Activated naive CD8-positive, alpha-beta T cell treated with anti-CD3 and anti-CD28 coated beads for 36 hours (primary cell): ENCODE measurements around the gene SLC9C1. TPM values are rescaled to one million over a fixed set of nuclear protein-coding genes. Genes with fewer than 3 reads are reported as not detected.

Source experiments
- DNase-seq: peaks from one replicate; pipeline ENCODE4 v3.0.0; 2021
- H3K27ac Mint-ChIP-seq: one replicate; pipeline ENCODE4 v1.8.0; 2022; ENCODE audit warnings: mild to moderate bottlenecking, moderate library complexity, mixed read lengths
- H3K27me3 Mint-ChIP-seq: one replicate; pipeline ENCODE4 v1.8.0; 2022; ENCODE audit warnings: mild to moderate bottlenecking, mixed read lengths
- H3K36me3 Mint-ChIP-seq: one replicate; pipeline ENCODE4 v1.8.0; 2021; ENCODE audit warnings: mild to moderate bottlenecking, mixed read lengths
- H3K4me1 Mint-ChIP-seq: one replicate; pipeline ENCODE4 v1.8.0; 2021; ENCODE audit warnings: mixed read lengths
- H3K4me3 Mint-ChIP-seq: one replicate; pipeline ENCODE4 v1.8.0; 2022; ENCODE audit warnings: mild to moderate bottlenecking, moderate library complexity, mixed read lengths
- H3K9me3 Mint-ChIP-seq: one replicate; pipeline ENCODE4 v1.8.0; 2022; ENCODE audit warnings: mixed read lengths
- total RNA-seq, 2 experiments: library from RNA; stranded (reverse); gene quantifications; one replicate each; pipeline ENCODE4 v1.2.3, GENCODE V29; 2021

SLC9C1 gene
- not detected for total RNA-seq

GRCh38 chr3:112293368-112294321 lies at the start of gene SLC9C1:
TSS of gene SLC9C1 (minus strand) at chr3:112294216. CDS start at chr3:112286791, 7,425 bp downstream.
- H3K27me3 Mint-ChIP-seq: no peaks in the 10 kb centered on the region
- H3K4me1 Mint-ChIP-seq: peaks cover 31% of the 10 kb centered on the region
- DNase-seq: no peak
- peak within 1 kb of the TSS; percentile 73 for H3K4me3 Mint-ChIP-seq
- peak within 1 kb of the TSS; percentile 77 for H3K27ac Mint-ChIP-seq
- no peaks in the 10 kb centered on the region for H3K36me3 Mint-ChIP-seq
- no peaks in the 10 kb centered on the region for H3K9me3 Mint-ChIP-seq

DNA sequence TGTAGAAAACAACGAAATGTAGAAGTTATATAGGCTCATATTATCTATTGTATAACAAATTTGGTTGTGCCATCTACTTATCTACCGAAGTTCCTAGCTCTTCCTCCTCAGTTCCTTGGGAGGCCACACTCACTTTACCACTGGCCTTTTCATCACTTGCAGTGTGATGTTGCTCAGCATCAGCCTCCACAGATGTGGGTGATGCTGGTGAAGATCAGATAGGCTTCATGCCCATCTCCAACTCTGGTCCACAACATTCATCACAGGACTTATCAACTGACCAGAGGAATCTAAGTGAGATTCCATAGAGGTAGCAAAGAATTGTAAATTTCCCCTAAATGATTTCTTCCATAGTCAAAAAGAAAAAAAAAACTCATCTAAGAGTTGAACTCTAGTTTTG lies 47.4 kb upstream of the SLC9C1 start:
- H3K4me1 Mint-ChIP-seq: peaks cover 53% of the 10 kb centered on the region
- peaks cover 78% of the 10 kb centered on the region for H3K36me3 Mint-ChIP-seq
- no peak overlapping the region for H3K4me3 Mint-ChIP-seq
- H3K27me3 Mint-ChIP-seq: no peaks in the 10 kb centered on the region
- H3K9me3 Mint-ChIP-seq: peaks cover 4% of the 10 kb centered on the region
- DNase-seq: no peak
- peak overlapping the region; percentile 40 for H3K27ac Mint-ChIP-seq

- Mint-ChIP-seq H3K36me3 (peaks cover 79% of the 10 kb centered on the region), H3K4me3 (no peak overlapping the region), H3K4me1 (peaks cover 61% of the 10 kb centered on the region), H3K9me3 (peaks cover 4% of the 10 kb centered on the region), H3K27me3 (no peaks in the 10 kb centered on the region), H3K27ac (peak overlapping the region; percentile 45)
- no peak for DNase-seq
Observed at GRCh38 chr3:112339609-112340008, 45.6 kb upstream of the SLC9C1 start.

DNA sequence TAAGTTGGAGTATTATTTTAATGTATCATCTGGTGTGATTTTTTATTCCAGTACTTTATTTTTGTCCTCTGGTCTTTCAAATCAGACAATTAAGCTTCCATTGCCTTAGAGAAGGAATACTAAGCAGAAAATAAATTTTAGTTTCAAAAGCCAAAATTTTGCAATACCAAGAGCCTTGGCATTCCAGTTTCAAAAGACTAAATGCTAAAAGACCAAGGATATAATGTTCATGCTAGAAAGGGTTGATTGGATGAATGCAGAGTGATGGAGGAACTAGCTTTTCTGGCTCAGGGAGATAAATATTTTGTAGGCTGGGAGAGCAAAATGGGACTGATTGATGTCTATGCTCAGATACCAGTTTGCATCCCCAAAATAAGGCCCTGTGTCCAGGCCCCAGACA lies 45.1 kb upstream of the SLC9C1 start:
- Mint-ChIP-seq H3K4me3 (no peak overlapping the region), H3K27me3 (no peaks in the 10 kb centered on the region), H3K4me1 (peaks cover 63% of the 10 kb centered on the region), H3K36me3 (peaks cover 74% of the 10 kb centered on the region), H3K9me3 (peaks cover 4% of the 10 kb centered on the region), H3K27ac (peak overlapping the region; percentile 45)
- DNase-seq: no peak

- Mint-ChIP-seq H3K27me3 (no peaks in the 10 kb centered on the region), H3K9me3 (peaks cover 2% of the 10 kb centered on the region), H3K27ac (peak overlapping the region; percentile 47), H3K4me3 (peak overlapping the region; percentile 15), H3K36me3 (peaks cover 73% of the 10 kb centered on the region), H3K4me1 (peaks cover 63% of the 10 kb centered on the region)
- DNase-seq: no peak
Observed at GRCh38 chr3:112338727-112339056, 44.7 kb upstream of the SLC9C1 start.

DNA sequence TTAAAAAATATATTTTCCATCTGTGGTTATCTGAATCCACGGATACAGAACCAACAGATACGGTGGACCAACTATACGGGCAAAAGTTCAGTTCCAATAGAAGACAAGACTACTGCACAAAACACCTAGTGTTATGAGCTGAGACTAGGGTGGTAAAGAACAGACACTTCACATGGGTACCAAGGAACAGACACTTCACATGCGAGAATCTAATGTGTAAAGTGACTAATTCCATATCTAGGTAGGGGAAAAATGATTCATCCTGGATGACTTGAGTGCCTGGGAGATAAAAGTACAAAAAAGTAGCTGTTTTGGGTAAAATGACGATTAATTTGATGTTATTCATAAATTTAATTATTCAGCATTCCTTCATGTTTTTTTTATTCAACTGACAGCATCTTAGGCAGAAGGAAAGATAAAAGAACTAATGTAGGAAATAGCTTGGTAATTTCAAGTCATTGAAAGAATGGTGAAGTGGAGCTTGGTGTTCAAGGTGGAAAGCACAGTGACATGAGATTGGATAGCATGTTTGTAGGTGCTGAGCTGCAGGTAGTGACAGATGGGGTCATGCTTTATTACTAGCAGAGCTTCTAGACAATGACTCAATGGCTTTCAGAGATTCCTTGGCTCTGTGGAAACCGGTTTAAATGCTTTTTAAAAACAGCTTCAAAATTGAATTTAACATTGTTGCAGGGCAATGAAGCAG lies 44.2 kb upstream of the SLC9C1 start:
- DNase-seq: no peak
- peaks cover 70% of the 10 kb centered on the region for H3K36me3 Mint-ChIP-seq
- peaks cover 2% of the 10 kb centered on the region for H3K9me3 Mint-ChIP-seq
- H3K4me1 Mint-ChIP-seq: peaks cover 63% of the 10 kb centered on the region
- no peaks in the 10 kb centered on the region for H3K27me3 Mint-ChIP-seq
- H3K4me3 Mint-ChIP-seq: peak overlapping the region; percentile 15
- H3K27ac Mint-ChIP-seq: peak overlapping the region; percentile 47

DNA sequence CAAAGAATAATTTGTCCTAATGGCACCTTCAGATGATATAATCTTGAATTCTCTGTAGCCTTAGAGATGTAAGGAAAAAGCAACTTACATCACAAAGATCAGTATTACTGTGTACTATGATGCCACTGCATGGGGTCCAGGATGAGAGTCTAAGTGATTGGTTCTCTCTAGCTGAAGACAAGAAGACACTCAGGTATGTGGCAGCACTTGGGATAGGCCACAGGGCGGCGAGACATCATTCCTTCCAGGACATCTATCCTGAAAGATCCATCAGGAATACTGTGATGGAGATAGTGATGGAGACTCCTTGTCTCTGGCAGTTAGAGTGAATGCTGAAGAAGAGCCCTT lies 41.4 kb upstream of the SLC9C1 start:
- Mint-ChIP-seq H3K4me3 (peak overlapping the region; percentile 87), H3K27ac (peak overlapping the region; percentile 84), H3K36me3 (peaks cover 48% of the 10 kb centered on the region), H3K4me1 (peaks cover 53% of the 10 kb centered on the region), H3K9me3 (no peaks in the 10 kb centered on the region), H3K27me3 (no peaks in the 10 kb centered on the region)
- DNase-seq: no peak

DNA sequence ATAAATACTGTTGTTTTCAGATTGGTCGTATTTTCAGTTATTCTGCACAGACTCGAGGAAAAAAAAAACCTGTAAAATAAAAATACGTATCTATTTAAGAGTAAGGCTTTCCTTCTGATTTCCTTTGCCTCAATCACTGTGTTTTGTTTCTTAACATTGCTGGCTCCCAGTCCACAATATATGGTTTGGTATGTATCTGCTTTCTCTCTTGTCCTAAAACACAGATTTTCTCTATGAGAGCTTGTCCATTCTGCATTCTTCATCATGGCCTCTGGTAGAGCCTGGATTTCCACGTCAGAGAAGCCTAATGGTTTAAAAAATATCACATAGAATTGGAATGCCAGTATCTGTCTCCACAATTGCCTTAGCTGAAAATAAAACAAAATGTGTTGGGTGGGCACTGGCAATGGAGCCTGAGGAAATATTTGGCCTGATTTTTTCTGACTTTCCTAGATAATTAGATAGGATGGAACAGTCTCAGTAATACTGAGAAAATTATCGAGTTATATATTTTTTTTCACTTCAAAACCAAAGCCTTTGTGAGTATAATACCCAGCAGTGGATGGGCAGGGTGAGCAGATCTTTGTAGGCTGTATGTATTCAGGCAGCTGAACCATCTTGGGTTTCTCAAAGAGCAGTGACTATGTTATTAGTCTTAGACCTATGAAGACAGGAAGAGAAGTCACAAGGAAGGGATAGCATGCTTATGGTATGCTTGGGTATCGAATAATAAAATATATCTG lies 40.8 kb upstream of the SLC9C1 start:
- no peak for DNase-seq
- Mint-ChIP-seq H3K4me1 (peaks cover 51% of the 10 kb centered on the region), H3K4me3 (peak overlapping the region; percentile 87), H3K27ac (peak overlapping the region; percentile 84), H3K9me3 (no peaks in the 10 kb centered on the region), H3K36me3 (peaks cover 44% of the 10 kb centered on the region), H3K27me3 (no peaks in the 10 kb centered on the region)

GRCh38 chr3:112333381-112334317 lies 39.6 kb upstream of the SLC9C1 start:
- Mint-ChIP-seq H3K27ac (peak overlapping the region; percentile 84), H3K36me3 (peaks cover 36% of the 10 kb centered on the region), H3K9me3 (no peaks in the 10 kb centered on the region), H3K4me3 (peak overlapping the region; percentile 87), H3K4me1 (peaks cover 43% of the 10 kb centered on the region), H3K27me3 (no peaks in the 10 kb centered on the region)
- peak; percentile 30 for DNase-seq

DNA sequence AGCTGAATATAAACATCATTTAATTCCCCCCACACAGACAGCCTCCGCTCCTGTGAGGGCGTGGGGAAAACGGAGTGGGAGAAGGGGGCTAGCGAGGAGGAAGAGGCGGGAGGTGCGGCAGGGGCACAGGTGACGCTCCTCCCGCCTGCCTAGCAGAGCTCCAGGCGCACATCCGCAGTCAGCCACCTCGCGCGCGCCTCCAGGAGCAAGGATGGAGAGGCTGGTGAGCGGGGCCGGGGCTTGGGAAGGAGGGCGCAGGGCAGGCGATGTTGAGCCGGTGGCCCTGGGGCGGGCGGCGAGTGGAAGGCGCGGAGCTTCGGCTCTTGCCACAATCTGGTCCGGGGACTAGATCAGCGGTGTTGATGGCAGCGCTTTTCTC lies 39.0 kb upstream of the SLC9C1 start, which contains the start of gene CD200:
Gene CD200 (plus strand): TSS at position 155 of the 379 bp plus-strand sequence. CDS start 57 bp downstream, at position 212.
- Mint-ChIP-seq H3K4me3 (peak within 1 kb of the TSS; percentile 87), H3K27me3 (no peaks in the 10 kb centered on the region), H3K4me1 (peaks cover 37% of the 10 kb centered on the region), H3K9me3 (no peaks in the 10 kb centered on the region), H3K27ac (peak within 1 kb of the TSS; percentile 84), H3K36me3 (peaks cover 31% of the 10 kb centered on the region)
- peak; percentile 68 for DNase-seq

DNA sequence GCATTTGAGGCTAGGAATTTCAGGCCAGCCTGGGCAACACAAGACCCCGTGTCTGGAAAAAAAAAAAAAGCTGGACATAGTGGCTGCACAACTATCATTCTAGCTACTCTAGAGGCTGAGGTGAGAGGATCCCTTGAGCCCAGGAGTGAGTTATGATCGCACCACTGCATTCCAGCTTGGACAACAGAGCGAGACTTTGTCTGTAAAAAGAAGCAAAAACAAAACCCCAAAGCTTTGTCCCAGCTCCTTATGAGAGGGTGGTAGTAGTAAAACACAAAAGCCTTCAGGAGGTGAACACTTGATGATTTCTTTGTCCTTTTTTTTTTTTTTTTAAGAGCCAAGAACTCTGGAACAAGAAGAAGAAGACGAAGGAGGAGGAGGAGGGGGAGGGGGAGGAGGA lies 37.8 kb upstream of the SLC9C1 start:
- Mint-ChIP-seq H3K27ac (no peak overlapping the region), H3K27me3 (no peaks in the 10 kb centered on the region), H3K4me3 (peak overlapping the region; percentile 87), H3K4me1 (peaks cover 28% of the 10 kb centered on the region), H3K36me3 (peaks cover 24% of the 10 kb centered on the region), H3K9me3 (no peaks in the 10 kb centered on the region)
- DNase-seq: no peak

- Mint-ChIP-seq H3K4me3 (no peak overlapping the region), H3K27ac (no peak overlapping the region), H3K27me3 (peaks cover 3% of the 10 kb centered on the region), H3K36me3 (no peaks in the 10 kb centered on the region), H3K9me3 (no peaks in the 10 kb centered on the region), H3K4me1 (peaks cover 2% of the 10 kb centered on the region)
- no peak for DNase-seq
Observed at GRCh38 chr3:112327371-112327951, 33.4 kb upstream of the SLC9C1 start.

DNA sequence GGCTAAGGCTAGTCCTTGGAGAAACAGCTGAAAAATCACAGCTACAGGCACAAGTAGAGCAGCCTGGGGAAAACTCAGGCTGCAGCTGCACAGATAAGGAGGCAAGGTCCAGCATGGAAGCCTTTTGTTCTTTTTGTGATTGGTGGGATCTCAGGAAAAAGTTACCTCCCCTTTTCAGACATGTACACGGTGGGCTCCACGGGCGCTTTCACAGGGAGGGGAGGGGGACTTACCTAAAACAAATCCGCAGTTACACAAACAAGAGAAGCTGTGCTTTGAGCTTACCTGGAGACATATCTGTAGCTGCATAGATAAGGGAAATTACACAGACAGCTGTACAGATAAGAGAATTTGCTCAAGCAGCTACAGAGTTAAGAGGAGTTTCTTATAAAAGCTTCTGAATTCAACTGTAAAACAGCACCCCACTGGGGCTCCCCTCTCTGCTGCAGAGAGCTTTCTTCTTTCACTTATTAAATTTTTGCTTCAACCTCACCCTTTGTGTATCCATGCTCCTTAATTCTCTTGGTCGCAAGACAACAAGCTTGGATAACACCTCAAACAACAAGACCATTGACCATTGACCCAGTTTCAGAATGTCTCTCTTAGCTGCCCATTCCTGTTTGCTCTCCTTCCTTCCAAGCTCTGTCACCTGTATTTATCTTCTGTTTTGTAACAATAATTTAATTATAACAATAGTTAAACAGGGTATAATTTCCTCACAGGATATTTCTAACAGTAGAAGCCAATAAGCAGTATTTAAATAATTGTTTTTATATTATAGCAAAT lies 28.0 kb upstream of the SLC9C1 start:
- peaks cover 4% of the 10 kb centered on the region for H3K4me1 Mint-ChIP-seq
- DNase-seq: no peak
- no peak overlapping the region for H3K4me3 Mint-ChIP-seq
- no peaks in the 10 kb centered on the region for H3K36me3 Mint-ChIP-seq
- no peaks in the 10 kb centered on the region for H3K9me3 Mint-ChIP-seq
- no peak overlapping the region for H3K27ac Mint-ChIP-seq
- H3K27me3 Mint-ChIP-seq: peaks cover 3% of the 10 kb centered on the region
